PFSK-1 (cell line): ENCODE results near the gene VARS2.

Source experiments
- FOXP2 ChIP-seq: optimal IDR thresholded peaks from 2 replicates; pipeline ENCODE3; 2011; ENCODE audit warnings: borderline replicate concordance, control low read depth, inconsistent platforms; ENCODE audit not compliant: insufficient read depth; ENCODE audit errors: extremely low read length, extremely low read depth
- POLR2AphosphoS5 ChIP-seq: IDR thresholded peaks from 2 replicates; pipeline ENCODE4 v1.6.1; 2012; ENCODE audit warnings: low read depth, mild to moderate bottlenecking, control low read depth, low read length, moderate library complexity
- REST ChIP-seq, 2 experiments: IDR thresholded peaks; 2 replicates each; pipeline versions ENCODE4 v1.6.1 to v1.8.0; 2011 to 2012; ENCODE audit warnings: low read depth in 2 of 2, low read length in 2 of 2, control low read depth in 1 of 2, inconsistent platforms in 1 of 2, mild to moderate bottlenecking in 1 of 2, moderate library complexity in 1 of 2; ENCODE audit not compliant: insufficient read depth in 1 of 2
- SIN3A ChIP-seq: IDR thresholded peaks from 2 replicates; pipeline ENCODE4 v1.6.1; 2012; ENCODE audit warnings: mild to moderate bottlenecking, low read length, moderate library complexity, borderline replicate concordance; ENCODE audit not compliant: insufficient read depth
- TAF1 ChIP-seq: IDR thresholded peaks from 2 replicates; pipeline ENCODE4 v1.6.1; 2012; ENCODE audit warnings: low read length, control low read depth, borderline replicate concordance; ENCODE audit not compliant: insufficient read depth

VARS2 gene

DNA sequence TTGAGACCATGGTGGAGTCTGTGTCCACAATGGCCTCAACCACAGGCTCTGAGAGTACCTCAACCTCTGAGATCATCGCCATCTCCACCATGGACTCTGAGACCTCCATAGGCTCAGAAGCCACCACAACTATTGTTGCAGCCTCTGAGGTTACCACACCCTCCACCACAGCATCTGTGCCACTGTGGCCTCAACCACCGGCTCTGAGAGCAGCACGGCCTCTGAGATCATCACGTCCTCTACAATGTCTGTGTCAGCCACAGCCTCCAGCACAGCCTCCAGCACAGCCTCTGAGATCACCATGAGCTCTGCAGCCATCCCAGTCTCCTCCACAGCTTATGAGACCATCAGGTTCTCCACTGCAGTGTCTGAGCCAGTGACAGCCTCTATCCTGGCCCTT is 50.0 kb downstream of the VARS2 start:
- TF ChIP-seq FOXP2: no peak
- TF ChIP-seq TAF1: no peak
- TF ChIP-seq SIN3A: no peak
- TF ChIP-seq POLR2AphosphoS5: no peak
- no peak for TF ChIP-seq REST (IDR thresholded peaks at IDR 0.05; ENCODE audit: insufficient read depth in 1 of 2, low read depth in 2 of 2, low read length in 2 of 2)

- TF ChIP-seq POLR2AphosphoS5 (no peak), TAF1 (no peak), REST (IDR thresholded peaks at IDR 0.05; ENCODE audit: insufficient read depth in 1 of 2, low read depth in 2 of 2, low read length in 2 of 2) (no peak), SIN3A (no peak), FOXP2 (no peak)
These were observed 51.1 kb downstream of the VARS2 start for GRCh38 chr6:30965140-30965601.

GRCh38 chr6:30966154-30966553 is 52.1 kb downstream of the VARS2 start:
- no peak for TF ChIP-seq REST (IDR thresholded peaks at IDR 0.05; ENCODE audit: insufficient read depth in 1 of 2, low read depth in 2 of 2, low read length in 2 of 2)
- no peak for TF ChIP-seq FOXP2
- no peak for TF ChIP-seq TAF1
- TF ChIP-seq SIN3A: no peak
- TF ChIP-seq POLR2AphosphoS5: no peak

DNA sequence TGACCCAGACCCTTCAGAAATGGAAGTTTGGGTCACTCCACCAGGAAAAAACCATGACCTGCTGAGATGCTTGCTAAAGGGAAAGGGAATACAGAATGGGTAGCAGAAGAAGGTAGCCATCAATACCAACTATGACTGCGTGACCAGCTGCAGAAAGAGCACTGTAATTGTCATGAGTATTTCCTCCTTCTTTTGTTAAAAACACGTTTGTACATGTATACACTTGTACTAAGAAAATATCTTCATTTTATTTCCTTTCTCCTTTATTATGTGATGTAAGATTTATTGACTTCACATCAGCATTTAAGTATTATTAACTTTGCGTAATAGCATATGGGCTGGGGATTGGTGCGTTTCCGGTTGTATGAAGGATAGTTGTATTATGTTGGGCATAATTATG is 56.9 kb downstream of the VARS2 start:
- TF ChIP-seq REST (IDR thresholded peaks at IDR 0.05; ENCODE audit: insufficient read depth in 1 of 2, low read depth in 2 of 2, low read length in 2 of 2) (no peak), FOXP2 (no peak), TAF1 (no peak), POLR2AphosphoS5 (no peak), SIN3A (no peak)

DNA sequence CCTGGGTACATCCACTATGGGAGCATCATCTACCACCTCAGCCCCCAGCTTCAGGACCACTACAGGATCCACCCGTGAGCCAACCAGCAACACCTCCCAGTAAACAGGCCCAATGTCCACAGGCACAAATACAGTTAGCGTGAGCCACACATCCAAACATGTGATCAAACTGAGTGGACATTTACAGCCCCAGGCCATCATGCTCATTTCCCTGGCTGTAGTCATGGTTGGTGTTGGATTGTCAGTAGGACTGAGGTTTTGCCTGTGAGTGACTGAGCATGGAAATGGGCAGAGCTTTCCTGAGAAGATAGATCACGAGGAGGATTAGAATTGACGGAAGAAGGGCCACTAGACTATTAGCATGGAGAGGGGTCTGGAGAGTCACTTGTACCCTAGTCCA is 58.8 kb downstream of the VARS2 start:
- TF ChIP-seq TAF1 (no peak), REST (IDR thresholded peaks at IDR 0.05; ENCODE audit: insufficient read depth in 1 of 2, low read depth in 2 of 2, low read length in 2 of 2) (no peak), POLR2AphosphoS5 (no peak), SIN3A (no peak), FOXP2 (no peak)
